Caki2 (cell line): ENCODE results near the gene ATP2B2. TPM values are rescaled to one million over a fixed set of nuclear protein-coding genes. Genes with fewer than 3 reads are reported as not detected.
"Not testable (repeated sequence)": the region's sequence is repeated elsewhere in the genome, so short reads cannot be mapped to it uniquely, and the experiment has no call there.

ENCODE experiments used
- DNase-seq: peaks from one replicate; pipeline ENCODE4 v3.0.0-alpha.2; 2015; ENCODE audit warnings: low read depth
- in situ Hi-C: cut with HindIII; loops from 2 replicates; pipeline ENCODE4 v1.10.0; 2016; ENCODE audit warnings: low sequenced_read_pairs, low pct_unique_long_range_greater_than_20kb, mixed read lengths
- total RNA-seq: library from RNA; depleted of rRNA; stranded (reverse); fragments of >200 nt; shearing (Covaris generic); gene quantifications from 2 replicates; pipeline ENCODE4 v1.2.3, GENCODE V29; 2014; ENCODE audit warnings: low replicate concordance; rRNA removed

ATP2B2 gene
- not detected in 2 replicates for total RNA-seq

DNA sequence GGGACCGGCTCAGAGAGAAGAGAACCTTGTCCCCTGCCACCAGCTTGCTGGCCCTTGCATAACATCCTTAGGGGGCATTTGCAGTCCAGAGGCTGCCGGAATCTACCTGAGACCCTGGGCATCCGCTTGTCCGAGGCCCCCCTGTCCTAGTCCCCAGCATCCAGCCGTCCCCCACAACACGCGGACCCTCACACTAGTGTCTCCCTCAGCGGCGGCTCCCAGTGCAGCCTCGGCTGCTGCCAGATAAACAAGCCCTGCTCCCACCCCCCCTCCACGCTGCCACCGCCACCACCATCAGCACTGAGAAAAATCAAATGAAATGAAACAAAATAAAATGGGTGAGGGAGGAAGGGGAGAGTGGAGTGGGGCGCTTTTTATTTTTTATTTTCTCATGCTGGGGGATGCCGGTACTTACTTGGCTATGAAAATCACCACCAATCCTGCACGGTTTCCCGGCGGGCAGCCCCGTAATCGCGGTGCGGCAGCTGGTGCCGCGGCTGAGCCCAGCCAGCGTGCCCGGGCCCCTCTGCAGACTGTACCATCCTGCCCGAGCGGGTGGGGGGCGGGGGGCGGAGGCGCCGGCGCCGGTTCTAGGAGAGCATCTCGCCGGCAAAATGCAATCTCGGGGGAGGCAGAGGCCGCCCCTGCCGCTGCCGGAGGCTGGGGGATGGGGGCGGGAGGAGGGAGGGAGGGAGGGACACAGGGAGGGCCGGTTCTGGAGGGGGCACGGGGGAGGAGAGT is at the start of gene ATP2B2:
Gene ATP2B2, minus strand, starts transcription at position 537 of the 741 bp plus-strand sequence. CDS start 56,043 bp downstream, outside the sequence.
- DNase-seq, result no peak
- in situ Hi-C loops, result no loop called here

DNA sequence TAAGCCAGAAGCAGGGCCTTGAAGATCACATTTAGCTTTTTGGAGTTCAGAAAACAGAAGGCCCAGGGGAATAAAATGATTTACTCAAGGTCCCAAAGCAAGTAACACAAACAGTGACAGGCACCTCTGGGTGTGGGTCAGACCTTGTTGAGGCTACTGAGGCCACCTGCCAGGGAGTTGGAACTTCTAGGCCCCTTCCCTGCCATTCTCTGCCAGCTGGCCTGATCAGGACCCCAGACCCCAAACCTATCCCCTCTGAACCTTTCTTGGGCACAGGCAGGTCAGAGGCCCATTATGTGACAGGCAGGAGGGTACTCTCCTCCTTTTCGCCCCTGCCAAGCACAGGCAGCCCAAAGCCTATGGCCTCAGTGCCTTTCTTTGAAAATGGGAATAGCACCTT is 49.4 kb upstream of the ATP2B2 start:
- no peak for DNase-seq
- in situ Hi-C loops, result no loop called here

DNA sequence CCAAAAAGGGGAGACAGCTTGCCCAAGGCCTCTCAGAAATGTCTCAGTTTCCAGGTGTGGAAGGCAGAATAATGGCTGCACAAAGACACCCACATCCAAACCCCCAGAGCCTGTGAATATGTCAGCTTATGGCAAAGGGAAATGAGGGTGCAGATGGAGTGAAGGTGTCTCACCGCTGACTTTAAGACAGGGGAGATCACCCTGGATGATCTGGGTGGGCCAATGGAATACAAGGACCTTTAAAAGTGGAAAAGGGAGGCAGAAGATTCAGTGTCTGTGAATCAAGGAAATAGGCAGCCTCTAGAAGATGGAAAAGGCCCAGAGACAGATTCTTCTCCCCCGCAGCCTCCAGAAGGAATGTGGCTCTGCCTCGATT is 48.8 kb upstream of the ATP2B2 start:
- no peak for DNase-seq
- in situ Hi-C loops, result no loop called here

GRCh38 chr3:10553591-10554235 is 48.3 kb upstream of the ATP2B2 start:
- DNase-seq, result no peak
- in situ Hi-C loops, result no loop called here

DNA sequence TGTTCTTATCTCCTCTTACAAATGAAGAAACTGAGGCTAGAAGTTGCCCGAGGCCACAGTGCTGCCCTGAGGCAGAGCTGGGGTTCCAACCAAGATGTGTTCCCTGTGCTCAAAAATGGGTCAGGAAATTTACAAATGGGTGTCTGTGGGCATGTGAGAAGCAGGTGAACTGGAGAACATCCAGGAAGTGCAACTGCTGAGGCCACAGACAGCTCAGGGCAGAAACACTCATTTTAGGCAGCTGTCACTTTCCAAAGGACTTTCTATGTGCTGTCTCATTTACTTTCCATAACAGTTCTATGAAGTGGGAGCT is 47.2 kb upstream of the ATP2B2 start:
- in situ Hi-C loops, result no loop called here
- no peak for DNase-seq

DNA sequence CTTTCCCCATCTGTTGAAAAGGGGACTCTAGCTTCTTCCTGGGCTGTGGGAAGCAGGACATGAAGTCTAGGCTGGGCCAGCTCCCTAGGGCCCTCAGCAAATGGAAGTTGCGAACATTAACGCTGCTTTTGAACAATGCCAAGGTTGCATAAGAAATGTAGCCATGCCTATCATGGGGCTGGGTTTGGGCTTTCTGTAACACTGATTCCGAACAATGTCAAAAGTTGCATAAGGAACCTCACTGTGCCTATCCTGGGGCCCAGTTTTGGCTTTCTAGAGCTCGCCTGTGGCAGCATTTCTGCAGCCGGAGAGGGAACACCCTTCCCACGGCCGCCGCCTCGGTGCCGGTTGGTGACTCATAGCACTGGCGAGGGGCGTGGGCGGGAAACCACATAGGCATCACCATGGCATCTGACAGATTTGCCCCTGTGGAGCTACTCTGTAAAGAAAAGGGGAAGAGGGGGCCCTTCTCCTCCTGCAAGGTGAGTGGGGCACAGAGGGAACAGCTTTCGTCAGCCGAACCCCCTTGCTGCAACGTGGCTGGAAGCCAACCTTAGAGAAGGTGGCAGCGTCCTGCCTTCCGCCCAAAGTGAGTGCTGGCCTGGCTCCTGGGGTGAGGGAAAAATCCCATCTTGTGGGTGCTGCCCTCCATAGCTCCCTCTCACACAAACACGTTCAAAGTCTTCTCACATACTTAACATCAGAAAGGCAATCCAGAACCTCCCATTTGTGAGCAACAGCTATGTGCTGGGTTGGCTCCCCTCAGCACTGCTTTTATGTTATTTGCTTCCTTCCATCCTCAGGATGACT is 46.6 kb upstream of the ATP2B2 start:
- in situ Hi-C loops, result no loop called here
- peak; percentile 26 for DNase-seq

GRCh38 chr3:10551139-10551538 is 45.8 kb upstream of the ATP2B2 start:
- in situ Hi-C loops, result no loop called here
- no peak for DNase-seq

DNA sequence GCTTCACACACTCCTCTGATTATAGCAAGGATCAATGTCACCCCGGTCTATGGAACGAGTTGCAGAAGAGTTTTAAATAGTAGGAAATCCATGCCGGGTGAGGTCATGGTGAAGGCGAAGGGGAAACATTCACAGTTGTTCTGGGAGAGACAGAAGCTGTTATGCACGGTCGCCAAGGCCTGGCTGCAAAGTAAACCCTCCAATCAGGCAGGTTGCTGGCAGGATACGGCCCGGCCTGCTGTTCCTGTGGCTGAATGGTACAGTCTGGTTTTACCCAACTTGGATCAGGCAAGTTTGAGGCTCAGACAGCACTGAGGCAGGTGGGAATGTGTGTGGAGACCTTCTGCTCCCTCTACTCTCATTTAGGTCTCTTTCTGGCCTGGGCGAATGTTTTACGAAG is 45.3 kb upstream of the ATP2B2 start:
- DNase-seq, result no peak
- in situ Hi-C loops, result no loop called here

DNA sequence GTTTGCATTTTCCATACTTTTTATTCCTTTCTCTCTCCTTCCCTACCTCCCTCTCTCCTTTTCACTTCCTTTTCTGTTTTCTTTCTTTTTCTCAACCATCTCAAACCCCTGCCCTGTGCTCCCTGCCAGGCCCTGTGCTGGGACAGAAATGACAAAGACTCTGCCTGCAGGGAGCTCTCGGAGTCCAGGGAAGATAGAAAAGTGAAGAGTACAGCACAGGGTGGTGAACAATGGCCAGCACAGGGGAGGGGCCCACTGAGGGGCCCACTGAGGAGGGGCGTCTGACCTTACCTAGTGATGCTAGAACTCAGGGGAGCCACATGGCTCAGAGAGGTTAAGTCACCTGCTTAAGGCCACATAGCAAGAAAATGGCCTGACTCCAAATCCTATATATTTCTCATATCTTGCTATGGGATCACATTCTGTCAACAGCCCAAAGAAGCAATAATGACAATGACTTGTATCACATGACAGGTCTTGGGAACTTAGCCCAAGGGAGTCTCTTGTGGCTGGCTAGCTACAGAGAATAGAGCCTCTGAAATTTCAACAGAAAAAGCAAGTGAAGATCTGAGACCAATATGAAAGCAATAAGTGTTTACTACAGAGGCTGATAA is 44.3 kb upstream of the ATP2B2 start:
- in situ Hi-C loops, result no loop called here
- DNase-seq, result no peak

DNA sequence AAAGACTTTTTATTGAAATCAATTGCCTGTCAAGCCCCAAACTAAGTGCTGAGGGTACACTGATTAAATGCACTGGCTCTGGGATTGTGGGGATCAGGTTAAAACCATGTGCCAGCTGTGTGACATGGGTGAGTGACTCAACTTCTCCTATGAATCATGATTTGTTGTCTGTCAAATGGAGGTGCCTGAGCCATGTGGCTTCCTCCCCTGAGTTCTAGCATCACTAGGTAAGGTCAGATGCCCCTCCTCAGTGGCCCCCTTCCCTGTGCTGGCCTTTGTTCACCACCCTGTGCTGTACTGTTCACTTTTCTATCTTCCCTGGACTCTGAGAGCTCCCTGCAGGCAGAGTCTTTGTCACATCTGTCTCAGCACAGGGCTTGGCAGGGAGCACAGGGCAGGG is 43.6 kb upstream of the ATP2B2 start:
- in situ Hi-C loops, result no loop called here
- DNase-seq, result no peak

- in situ Hi-C loops, result no loop called here
- DNase-seq, result no peak
Measured at GRCh38 chr3:10547841-10548783, 42.7 kb upstream of the ATP2B2 start.

- no peak for DNase-seq
- in situ Hi-C loops, result no loop called here
Measured at GRCh38 chr3:10547413-10547812, 42.0 kb upstream of the ATP2B2 start.

DNA sequence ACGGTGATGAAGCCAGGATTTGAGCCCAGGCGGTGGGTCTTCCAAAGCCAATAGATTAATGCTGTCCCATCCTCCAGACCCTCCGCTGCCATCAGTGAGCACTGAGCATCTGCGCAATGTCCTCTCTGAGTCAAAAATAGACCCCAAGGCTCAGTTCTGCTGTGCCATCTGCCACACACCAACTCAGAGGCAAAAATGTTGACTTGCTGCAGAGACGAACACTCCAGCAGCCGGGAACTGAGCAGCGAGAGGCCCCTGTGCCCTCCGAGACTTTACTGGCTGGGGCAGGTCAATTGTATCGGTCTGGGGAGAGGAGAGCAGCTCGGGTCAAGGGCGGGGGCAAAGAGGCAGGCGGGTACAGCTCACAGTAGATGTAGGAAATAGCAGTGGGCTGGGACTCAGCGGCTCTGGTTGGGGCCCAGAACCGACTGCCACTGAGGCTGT is 41.5 kb upstream of the ATP2B2 start:
- no peak for DNase-seq
- in situ Hi-C loops, result no loop called here

GRCh38 chr3:10546181-10546624 is 40.8 kb upstream of the ATP2B2 start:
- DNase-seq, result no peak
- in situ Hi-C loops, result no loop called here

DNA sequence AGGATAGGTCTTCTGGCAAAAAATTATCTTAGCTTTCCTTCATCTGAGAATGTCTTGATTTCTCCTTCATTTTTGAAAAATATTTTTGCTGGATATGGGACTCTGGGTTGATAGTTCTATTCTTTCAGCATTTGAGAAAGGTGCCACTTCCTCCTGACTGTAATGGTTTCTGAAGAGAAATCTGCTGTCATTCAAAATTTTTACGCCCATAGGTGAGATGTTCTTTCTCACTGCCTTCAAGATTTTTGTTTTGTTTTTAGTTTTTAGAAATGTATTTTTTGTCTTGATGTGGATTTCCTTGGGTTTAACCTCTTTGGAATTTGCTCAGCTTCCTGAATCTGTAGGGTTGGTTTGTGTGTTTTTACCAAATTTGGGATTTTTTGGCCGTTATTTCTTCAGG is 37.1 kb upstream of the ATP2B2 start:
- in situ Hi-C loops, result no loop called here
- DNase-seq, result no peak

- in situ Hi-C loops, DNase-seq: not testable (repeated sequence)
Measured at GRCh38 chr3:10540347-10540746, 35.0 kb upstream of the ATP2B2 start.

GRCh38 chr3:10534066-10534465 is 28.7 kb upstream of the ATP2B2 start:
- no peak for DNase-seq
- in situ Hi-C loops, result no loop called here

DNA sequence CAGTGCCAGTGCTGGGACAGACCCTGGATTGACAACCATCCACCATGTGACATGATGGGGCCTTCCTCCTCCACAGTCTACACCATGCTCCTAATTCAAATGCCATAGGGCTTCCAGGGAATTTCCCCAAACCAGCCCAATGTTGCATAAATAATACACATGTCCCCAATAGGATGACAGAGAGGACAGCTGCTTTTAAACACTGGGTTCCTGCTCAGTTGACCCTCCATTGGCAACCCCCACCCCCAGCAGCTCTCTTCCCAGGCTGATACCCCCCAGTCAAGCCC is 28.3 kb upstream of the ATP2B2 start:
- in situ Hi-C loops, result no loop called here
- no peak for DNase-seq
